Skin epidermis (tissue), 12 donors: Measurements from ENCODE around the gene DGCR2.

Experiments
- H3K27ac ChIP-seq, 21 experiments: fragments of 200-600 bp; sonication (generic) in 11 of 21; one replicate each; pipeline ENCODE4 v1.5.0; 2020; ENCODE audit warnings: mild to moderate bottlenecking in 3 of 21, inconsistent platforms in 2 of 21, moderate library complexity in 2 of 21
- H3K4me3 ChIP-seq, 7 experiments: fragments of 200-600 bp; sonication (generic) in 2 of 7; one replicate each; pipeline ENCODE4 v1.5.0; 2020; ENCODE audit warnings: inconsistent platforms in 2 of 7, mild to moderate bottlenecking in 2 of 7, moderate library complexity in 1 of 7

The DGCR2 gene

DNA sequence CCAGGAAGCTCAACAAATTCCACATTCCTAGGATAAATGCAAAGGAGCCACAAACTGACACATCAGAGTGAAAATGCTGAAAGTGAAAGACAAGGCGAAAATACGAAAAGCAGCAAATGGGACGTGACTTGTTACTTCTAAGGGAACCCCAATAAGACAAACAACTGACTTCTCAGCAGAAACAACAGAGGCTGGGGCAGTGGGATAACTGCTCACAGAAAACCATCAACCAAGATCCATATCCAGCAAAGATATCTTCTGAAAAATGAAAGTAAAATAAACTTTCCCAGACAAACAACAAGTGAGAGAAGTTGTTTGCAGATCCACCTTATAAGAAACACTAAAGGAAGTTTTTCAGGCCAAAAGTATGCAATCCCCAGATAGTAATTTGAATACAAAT, 72.1 kb downstream of the DGCR2 start:
- no peak overlapping the region for H3K4me3 ChIP-seq
- H3K27ac ChIP-seq = no peak overlapping the region

DNA sequence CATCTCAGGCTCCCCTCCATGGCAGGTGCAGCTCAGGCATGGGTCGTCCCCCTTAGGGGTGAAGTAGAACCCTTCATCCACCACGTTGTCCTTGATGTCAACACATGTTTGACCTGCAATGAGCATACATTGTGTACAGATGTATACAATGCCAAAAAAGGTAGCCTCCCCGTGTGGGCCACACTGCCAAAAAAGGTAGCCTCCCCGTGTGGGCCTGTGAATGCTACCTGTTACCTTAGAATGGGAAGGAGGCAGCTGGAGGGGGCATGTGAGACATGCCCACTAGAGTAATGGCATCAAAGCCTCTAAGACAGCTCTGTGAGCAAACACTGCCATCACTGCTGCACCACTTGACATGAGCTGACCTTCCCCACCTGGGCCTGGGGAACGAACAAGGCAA, 73.7 kb downstream of the DGCR2 start:
- H3K27ac ChIP-seq = no peak overlapping the region
- no peak overlapping the region for H3K4me3 ChIP-seq

DNA sequence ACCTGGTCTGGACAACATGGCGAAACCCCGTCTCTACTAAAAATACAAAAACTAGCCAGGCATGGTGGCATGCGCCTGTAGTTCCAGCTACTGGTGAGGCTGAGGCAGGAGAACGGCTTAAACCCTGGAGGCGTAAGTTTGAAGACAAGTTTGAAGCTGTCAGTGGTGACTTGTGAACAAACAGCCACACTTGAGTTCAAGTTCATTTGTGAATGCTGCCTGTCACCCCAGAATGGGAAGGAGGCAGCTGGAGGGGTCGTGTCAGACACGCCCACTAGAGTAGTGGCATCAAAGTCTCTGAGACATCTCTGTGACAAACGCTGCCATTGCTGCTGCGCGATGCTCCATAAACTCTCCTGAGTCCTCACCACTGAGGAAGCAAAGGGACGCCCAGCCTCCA, 74.2 kb downstream of the DGCR2 start:
- Histone ChIP-seq H3K4me3 (no peak overlapping the region), H3K27ac (no peak overlapping the region)

DNA sequence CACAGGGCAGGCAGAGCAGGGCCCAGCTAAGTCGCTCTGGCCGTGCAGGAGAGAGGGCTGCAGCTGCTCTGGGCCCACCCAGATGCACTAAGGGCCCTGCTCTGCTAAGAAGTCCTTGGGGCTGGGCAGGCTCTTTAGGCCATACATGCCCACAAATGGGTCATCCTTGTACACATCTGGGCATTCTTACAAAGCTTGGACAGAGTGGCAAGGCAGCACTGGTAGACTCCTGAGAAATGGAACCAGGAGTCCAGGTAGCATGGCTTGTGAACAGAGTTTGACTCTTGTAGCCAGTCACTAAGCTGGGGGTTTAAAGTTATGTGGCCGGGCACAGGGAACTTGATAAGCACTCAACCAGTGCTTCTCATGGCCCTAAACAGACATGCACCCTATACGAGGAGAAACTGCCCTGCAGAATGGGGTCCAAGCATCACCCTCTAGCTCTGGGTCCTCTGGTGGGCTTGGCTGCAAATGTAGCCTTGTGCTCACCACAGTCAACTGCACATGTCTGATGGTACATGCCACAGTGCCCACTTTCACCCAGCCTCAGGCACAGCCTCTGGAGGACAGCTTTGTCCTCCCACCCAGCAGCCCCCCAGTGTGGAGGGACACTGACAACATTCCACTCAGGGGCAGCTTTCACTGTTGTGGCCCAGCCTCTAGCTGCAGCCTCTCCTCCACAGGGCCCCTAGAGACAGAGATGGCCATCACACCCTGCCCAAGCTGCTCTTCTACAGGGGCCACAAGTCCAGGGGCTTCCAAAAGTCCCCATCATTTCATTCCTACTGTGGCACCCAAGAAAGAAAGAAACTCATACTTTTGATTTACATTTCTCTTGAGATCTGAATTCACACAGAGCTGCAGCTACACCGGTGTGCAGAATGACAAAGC, 75.2 kb downstream of the DGCR2 start:
- Histone ChIP-seq H3K27ac (no peak overlapping the region), H3K4me3 (no peak overlapping the region)

DNA sequence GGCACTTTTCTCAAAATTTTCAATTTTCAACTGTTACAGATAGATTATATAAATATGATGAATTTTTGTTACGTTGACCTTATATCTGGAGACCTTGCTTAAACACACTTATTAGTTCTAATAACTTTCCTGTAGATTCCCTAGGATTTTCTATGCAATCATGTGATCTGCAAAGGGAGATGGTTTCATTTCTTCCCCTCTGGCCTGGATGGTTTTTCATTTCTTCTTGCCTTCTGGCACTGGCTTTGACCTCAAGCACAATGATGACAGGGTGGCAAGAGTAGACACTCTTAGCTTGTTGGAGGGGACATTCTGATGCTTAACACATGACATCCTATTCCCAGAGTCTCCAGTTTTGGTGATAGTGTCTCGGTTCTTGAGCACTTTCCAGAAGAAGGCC, 75.9 kb downstream of the DGCR2 start:
- no peak overlapping the region for H3K27ac ChIP-seq
- no peak overlapping the region for H3K4me3 ChIP-seq

DNA sequence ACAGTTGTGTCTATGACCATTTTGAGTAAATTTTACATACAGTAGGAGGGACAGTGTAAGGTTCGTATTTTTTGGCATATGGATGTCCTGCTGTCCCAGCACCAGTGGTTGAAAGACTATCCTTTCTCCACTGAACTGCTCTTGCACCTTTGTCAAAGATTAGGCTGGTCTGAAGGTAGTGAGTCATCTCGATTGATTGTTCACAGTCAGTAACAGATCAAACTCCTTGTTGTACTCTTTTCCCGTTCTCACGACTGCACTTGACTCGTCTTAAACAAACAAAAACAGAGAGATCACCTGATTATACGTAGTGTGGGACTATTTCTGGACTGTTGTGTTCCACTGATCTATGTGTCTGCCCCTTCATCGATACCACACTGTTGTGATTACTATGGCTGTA, 77.1 kb downstream of the DGCR2 start:
- H3K27ac ChIP-seq = no peak overlapping the region
- no peak overlapping the region for H3K4me3 ChIP-seq

DNA sequence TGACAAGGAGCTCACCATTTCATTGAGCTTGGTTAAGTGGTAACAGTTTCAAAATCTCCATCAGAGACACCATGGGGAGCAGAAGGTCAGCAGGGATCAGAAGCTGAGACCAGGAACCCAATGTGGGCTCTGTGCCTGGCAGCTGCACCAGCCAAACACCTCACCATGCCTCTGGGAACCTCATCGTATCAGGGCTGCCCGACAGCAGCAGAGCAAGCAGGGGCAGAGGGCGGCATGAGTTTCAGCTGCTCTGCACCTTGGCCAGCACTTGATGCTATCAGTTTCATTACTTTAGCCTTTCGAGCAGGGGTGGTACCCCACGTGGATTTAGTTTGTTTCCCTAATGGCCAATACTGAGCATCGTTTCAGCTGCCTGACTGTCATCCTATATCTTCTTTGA, 77.8 kb downstream of the DGCR2 start:
- Histone ChIP-seq H3K27ac (no peak overlapping the region), H3K4me3 (no peak overlapping the region)

DNA sequence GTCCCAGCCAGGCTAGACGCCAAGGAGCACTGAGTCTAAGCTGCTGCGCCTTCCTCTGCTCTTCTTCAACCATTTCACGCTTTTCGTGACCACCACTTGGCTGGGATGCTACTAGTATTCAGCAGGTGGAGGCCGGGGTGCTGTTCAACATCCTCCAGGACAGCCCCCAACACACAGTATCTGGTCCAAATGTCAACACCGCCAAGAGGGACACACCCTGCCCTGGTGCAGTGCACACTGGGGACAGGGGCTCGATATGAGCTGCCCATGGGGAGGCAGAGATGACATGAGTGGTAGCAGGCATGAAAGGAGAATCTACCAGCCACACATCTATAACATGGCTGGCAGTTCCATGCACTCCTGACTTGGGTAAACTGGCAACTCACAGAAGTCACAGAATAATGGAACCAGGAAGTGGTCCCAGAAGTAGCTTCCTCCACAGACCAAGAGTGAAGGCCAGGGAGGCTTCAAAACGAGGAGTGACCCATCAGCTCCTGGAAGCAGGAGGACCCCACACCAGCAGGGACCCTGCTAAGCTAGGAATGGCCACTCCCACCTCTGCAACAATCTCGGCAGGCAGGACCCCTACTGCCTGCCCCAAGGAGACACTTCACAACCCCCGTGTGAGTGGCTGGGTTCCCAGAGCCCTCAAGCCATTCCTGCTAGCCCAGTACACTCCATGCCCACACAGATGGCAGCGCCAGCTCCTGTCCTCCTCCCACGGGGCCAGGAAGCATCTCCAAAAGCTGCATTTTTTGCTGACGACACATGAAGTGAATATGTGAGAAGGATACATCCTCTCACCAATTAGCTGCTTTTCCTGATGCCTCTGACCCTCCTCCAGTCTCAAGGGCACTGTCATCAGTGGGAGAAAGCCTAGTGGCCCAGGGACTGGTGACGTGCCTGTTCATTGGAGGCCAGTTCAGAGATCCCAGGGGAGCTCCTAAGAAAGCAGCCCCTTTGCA, 78.8 kb downstream of the DGCR2 start:
- H3K27ac ChIP-seq = no peak overlapping the region
- H3K4me3 ChIP-seq = no peak overlapping the region

DNA sequence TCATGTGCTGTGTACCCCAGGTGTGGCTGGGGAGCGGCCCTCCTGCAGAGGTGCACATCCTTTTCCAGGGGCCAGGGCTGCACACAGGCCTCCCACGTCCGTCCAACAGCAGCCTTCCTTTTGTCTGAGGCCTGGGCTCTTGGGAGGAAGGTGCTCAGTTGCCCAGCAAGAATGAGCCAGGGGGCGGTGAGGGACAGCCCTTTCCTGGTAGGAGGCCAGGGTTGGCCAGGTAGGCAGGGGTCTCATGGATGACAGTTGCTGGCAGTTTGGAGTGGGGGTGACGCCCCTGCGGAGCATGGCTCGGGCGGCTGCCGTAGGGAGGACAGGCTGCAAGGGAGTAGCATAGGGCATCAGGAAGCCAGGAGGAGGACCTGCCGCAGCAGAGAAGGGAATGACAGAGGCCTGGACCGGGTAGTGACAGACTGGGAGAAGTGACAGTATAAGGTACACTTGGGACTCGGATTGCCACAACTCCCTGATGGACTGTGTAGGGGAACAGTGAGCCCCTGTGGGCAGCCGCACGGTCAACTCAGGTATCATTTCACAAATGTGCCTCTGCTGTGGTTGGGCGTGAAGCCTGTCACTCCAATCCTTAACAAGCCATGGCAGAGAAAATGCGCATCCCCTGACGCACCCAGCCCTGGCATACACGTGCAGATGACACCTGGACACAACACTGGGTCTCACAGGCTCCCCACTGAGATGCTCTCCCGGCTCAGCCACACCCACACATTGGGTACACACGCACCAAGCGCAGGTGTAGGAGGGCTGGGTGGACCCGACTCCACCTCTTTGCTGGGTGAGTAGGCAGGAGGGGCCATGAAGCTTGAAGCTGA, 79.7 kb downstream of the DGCR2 start:
- Histone ChIP-seq H3K27ac (no peak overlapping the region), H3K4me3 (no peak overlapping the region)

DNA sequence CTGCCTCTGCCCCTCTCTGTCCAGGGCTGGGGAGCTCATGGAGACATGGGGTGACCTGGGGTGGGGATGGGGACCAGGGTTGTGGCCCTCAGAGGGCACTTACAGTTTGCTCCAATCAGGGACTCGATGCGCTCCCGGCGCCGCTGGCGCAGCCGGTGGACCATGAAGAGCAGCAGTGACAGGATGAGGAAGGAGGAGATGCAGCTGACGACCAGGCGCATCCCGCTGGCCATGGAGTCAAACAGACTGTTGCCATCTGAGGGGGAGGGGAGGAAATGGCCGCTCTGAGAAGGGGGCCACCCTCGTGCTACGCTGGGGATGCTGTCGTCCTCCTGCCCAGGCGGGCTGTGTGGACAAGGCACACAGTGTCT, 80.5 kb downstream of the DGCR2 start:
- Histone ChIP-seq H3K4me3 (no peak overlapping the region), H3K27ac (no peak overlapping the region)

DNA sequence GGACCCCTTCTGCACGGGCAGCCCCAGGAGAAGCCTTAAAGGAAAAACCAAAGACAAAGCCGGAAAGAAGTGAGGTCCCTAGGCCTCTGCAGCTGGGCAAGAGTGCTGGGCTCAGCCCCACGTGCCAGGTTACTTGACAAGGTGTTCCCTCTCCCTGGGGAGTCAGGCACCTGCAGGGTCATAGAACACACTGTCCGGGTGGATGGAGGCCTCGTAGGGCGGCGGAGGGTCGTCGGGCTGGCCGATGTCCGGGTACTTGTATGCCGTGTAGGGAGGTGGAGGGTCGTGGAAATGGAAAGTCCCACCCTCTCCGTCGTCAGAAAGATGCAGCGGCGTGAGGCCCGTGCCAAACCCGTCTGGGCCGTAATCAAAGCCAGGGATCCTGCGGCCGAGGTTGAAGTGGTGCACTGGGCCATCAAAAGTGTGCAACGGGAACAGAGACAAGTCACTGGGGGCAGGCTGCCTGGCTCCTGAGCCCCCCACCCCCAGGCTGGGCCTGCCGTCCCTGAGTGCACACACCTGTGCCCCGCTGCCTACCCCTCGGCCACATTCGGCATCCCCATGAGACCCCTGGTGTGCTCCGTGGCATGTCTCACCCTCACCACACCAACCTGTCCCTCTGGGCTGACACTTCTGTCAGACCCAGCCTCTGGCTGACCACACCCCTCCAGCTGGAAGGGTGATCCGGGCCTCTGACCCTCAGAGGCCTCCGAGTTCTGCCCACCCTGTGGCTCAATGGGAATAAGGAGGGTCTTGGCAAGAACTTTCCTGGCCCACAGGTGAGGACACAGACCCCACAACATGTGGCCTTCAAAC, 81.1 kb downstream of the DGCR2 start:
- Histone ChIP-seq H3K27ac (no peak overlapping the region), H3K4me3 (no peak overlapping the region)

DNA sequence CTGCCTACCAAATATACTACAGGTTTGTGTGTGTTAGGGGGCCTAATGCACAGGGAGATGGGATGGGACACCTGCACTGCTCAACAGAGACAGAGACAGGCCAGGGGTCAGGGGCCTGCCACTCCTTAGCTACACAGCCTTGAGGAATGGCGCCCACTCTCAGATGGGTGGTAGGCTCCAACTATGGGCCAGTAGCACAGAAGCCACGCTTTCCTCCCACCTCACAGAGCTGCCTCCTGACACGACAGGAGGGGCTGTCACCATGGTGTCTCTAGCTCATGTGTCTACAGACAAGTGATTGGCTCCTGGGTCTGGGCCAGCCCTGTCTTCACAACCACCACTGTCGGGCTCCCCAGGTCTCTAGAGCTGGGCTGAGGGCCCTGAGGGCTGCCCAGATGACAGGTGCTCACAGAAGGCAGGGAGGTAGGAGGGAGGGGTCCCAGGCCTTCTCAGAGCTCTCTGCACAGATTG, 81.8 kb downstream of the DGCR2 start:
- H3K27ac ChIP-seq = no peak overlapping the region
- H3K4me3 ChIP-seq = no peak overlapping the region

DNA sequence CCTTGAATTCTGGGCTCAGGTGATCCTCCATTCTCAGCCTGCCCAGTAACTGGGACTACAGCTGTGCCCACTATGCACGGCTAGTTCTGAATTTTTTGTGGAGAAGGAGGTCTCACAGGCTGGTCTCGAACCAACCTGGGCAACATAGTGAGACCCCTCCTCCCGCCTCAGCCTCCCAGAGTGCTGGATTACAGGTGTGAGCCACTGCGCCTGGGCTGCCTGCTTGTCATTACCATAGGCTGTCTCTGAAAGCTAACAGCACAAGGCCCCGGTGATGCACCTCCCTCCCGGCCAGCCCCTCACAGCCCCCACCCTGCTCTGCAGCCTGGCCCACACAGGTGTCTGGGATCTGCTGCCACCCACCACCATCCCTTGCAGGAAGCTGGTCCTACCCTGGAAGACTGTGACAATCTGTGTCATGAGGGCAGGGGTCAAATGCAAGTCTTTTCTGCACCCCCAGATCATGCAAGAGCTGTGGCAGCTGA, 82.4 kb downstream of the DGCR2 start:
- H3K4me3 ChIP-seq = no peak overlapping the region
- H3K27ac ChIP-seq = no peak overlapping the region

DNA sequence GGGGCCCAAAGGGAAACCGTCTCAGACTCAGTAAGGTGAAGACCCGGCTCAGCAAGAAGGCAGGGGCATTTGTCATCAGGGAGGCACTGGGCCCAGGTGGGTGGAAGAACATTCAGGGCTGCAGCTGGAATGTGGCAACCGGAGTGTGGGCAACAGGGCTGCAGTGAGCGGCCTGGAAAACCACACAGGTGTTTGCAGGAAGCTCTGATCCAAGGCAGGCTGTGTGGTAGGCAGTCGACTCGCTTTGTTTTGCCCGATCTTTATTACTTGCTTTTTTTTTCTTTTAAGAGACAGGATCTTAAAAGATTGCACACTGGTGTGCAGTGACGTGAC, 82.8 kb downstream of the DGCR2 start:
- Histone ChIP-seq H3K4me3 (no peak overlapping the region), H3K27ac (no peak overlapping the region)

DNA sequence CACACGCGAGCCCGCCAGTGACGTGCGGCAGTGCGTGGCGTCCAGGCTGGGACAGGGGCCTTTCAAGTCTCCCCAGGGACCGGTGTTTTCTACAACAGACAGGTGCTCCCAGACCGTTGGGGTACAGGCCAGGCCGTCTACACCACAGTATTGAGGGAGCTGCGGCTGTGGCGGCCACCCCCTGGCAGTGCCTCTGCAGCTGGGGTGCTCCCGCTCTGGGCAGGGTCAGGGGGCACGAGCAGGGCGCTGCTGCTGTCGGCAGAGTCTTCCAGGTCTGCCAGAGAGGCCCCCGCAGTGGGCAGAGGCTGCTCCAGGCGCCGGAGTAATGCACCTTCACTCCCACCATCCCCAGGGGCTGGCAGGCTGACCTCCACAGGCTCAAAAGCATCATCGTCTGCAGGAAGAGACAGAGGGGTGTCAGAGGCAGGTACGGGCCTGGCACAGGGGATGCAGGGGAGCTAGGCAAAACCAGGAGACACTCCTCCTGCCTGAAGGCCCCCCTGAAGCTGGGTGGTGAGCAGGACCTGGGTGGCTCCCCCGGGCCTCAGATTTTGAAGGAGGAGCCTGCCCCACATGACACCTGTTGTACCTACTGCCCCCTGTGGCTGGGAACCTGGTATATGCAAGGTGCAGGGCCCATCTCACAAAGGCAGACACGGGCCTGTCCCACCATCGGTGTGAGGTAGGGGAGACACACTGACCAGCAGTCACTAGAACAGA, 83.3 kb downstream of the DGCR2 start:
- Histone ChIP-seq H3K4me3 (no peak overlapping the region), H3K27ac (no peak overlapping the region)

DNA sequence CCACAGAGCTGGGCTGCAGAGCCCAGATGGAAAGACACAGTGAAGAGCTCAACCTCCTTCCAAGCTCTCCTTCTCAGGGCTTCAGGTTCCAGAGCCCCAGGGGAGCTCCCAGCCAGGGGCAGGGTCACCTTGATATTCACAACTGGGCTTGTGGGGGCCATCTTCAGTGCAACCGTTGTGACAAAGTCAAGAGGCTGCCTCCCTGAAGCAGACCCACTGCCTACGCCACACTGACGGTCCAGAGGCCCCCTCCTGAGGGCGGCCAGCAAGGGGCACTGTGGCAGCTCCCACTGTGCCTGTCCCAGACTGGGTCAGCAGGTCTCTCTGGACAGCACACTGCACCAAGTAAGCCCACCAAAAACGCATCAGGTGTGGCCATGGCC, 84.1 kb downstream of the DGCR2 start:
- H3K4me3 ChIP-seq = no peak overlapping the region
- H3K27ac ChIP-seq = no peak overlapping the region

DNA sequence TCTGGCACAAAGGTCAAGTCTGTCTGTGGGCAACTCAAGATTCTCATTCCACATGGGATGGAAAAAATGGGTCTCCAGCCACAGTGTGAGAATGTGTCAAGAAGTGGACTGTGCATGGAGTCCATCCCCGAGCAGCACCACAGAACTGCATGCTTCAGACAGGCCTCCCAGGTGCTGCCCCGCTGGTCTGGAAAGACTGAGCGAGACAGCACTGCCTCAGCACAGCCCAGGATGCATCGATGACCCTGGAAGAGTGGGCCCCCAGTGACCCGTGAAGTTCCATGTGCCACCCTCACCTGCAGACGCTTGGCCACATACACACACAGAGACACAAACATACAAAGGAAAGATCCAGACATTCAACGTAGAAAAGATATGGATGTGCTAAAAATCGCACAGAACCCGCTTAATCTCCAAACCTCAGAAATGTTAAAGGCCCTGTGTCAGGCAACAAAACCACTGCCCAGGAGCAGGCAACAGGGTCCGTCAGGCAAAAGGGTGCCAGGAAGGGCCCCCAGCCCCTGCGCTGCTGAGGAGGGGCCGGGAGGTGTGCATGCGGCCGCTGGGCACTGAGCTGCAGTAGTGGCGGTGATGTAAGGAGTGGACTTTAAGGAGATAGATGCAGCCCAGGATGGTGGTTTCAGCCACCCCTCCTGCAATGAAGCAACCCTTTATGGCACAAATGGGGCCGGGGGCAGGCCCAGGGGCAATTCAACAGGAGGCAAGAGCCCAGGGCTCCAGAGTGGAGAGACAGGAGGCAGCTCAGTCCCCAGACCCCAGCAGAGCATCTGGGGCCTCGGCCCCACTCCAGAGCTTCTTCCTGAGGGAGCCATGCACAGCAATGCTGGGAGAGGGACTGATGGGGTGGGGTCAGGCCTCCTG, 84.7 kb downstream of the DGCR2 start:
- H3K4me3 ChIP-seq = no peak overlapping the region
- H3K27ac ChIP-seq = no peak overlapping the region
